ENCODE data around the gene SLC4A2.

SLC4A2 gene

GRCh38 chr7:151082141-151083070 is 23.0 kb downstream of the SLC4A2 start:
- no peak for DNase-seq

DNA sequence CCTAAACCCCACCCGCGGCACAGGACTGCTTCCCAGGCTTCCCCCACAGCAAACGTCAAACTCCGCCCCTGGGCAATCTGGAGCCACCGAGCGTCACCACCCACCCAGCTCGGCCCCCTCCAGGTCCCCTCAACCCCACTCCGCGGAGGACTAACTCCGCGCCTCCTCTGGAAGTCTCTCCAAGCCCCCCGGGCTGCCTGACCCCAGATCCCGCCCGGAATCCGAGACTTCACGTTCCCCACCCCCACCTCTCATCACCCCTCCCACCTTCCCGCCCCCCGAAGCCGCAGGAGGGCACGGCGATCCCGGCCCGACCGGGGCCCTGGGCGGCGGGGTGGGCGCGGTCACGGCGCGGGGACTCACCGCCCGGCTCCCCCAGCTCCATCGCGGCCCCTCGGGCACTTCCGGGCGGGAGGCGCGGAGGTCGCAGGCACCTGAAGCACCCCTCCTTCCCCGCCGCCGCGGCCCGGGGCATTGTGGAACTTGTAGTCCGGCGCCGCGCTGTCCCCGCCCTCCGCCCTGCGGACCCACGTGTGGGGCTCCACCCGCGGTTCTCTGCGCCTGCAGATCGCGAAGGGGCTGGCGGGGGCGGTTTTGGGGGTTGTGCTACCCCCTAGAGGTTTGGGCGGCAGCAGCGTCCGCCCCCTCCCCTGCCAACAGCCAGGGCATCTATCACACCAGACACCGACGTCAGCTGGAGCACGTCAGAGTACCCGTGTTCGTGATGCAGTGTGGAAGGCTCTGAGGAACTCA is 23.9 kb downstream of the SLC4A2 start, which contains the start of gene TMUB1:
Gene TMUB1 (minus strand): TSS at position 423 of the 753 bp plus-strand sequence. CDS start 930 bp downstream, outside the sequence.
- peak; percentile 88 for DNase-seq

GRCh38 chr7:151083824-151084160 is 24.4 kb downstream of the SLC4A2 start:
- no peak for DNase-seq

DNA sequence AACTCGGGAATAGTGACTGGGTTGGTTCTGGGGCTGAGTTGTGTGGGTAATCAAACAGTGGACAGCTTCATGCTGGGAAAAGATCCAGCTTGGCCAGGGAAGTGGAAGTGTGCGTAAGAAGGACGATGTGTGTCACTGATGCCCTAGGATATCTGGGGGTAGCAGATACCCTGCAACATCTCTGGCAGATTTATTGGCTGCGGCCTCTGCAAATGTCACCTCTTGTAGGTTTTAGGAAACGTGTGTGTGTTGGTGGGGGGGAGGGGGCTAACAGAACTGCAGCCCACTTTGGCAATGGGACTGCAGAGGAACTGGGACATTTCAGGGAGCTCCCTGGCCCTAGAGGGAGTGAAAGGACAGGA is 25.9 kb downstream of the SLC4A2 start:
- no peak for DNase-seq

GRCh38 chr7:151085691-151086620 is 26.6 kb downstream of the SLC4A2 start, which contains the start of gene AGAP3:
AGAP3 (plus strand) TSS chr7:151086475; CDS start chr7:151086742, 267 bp downstream.
- peak; percentile 63 for DNase-seq

GRCh38 chr7:151086802-151087244 is 27.4 kb downstream of the SLC4A2 start:
- peak; percentile 51 for DNase-seq

- peak; percentile 59 for DNase-seq
These were observed 28.0 kb downstream of the SLC4A2 start for GRCh38 chr7:151087245-151088018.

GRCh38 chr7:151088019-151088855 is 28.8 kb downstream of the SLC4A2 start:
- DNase-seq = no peak

- DNase-seq = no peak
These were observed 29.7 kb downstream of the SLC4A2 start for GRCh38 chr7:151088856-151089699.

GRCh38 chr7:151089893-151090730 is 30.7 kb downstream of the SLC4A2 start:
- no peak for DNase-seq

GRCh38 chr7:151091003-151091402 is 31.6 kb downstream of the SLC4A2 start:
- DNase-seq = no peak

GRCh38 chr7:151091431-151091830 is 32.0 kb downstream of the SLC4A2 start:
- peak; percentile 51 for DNase-seq

- no peak for DNase-seq
These were observed 32.6 kb downstream of the SLC4A2 start for GRCh38 chr7:151091988-151092387.

DNA sequence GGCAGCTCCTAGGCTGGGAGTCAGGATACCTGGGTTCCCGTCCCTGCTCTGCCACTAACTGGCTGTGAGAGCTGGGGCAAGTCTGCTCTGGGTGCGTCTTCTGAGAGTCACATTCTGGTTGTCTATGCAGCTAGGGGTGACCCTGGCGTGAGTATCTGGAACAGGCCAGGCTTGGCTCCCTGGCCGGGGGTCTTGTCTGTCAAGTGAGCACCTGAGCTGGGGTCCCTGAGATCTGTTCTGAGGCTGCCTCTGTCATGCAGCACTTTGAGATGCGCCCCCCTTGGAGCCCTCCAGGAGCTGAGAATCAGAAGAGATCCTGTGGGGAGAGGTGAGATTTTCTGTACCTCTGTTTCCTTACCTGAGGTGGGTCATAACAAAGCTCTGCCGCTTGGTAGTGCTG is 34.4 kb downstream of the SLC4A2 start:
- no peak for DNase-seq

DNA sequence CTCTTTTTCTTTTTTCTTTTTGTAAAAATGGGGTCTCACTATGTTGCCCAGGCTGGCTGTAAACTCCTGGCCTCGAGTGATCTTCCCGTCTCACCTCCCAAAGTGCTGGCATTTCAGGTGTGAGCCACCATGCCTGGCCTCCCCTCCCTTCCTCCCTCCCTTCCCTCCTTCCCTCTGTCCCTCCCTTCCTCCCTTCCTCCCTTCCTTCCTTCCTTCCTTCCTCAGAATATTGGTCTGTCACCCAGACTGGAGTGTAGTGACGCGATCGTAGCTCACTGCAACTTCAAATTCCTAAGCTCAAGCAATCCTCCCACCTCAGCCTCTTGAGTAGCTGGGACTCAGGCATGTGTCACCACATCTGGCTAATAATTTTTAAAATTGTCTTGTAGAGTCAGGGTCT is 35.3 kb downstream of the SLC4A2 start:
- DNase-seq = no peak

GRCh38 chr7:151095123-151095797 is 35.9 kb downstream of the SLC4A2 start:
- no peak for DNase-seq

DNA sequence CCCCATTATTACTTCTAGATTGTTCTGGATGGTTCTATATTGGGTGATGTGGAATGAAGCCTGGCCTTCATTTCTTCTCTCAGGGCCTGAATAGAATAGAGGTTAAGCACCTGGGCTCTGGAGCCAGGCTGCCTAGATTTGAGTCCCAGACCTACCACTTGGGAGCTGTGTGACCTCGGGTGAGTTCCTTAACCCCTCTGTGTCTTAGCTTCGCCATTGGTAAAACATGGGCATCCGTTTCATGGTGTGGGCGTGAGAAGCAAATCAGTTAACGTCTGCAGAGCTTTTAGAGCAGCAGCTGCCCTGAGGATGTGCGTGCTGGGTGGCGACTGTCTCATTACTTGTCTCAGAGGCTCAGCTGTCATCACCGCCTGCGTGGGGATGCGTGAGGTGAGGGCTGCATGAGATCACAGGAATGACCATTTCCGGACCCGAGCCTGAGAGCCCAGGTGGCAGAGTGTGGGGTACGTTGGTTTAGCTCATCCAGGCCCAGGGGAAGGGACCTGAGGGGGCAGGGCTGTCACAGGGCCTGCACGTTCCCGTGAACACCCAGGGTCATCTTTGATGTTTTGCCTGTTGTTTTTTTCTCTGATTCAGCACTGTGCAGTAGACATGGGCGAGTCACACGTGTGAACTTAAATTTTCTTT is 36.6 kb downstream of the SLC4A2 start:
- DNase-seq = no peak

Measured in stimulated activated CD8-positive, alpha-beta memory T cell treated with anti-CD3 and anti-CD28 coated beads, Interleukin-4, amount 100 ng/mL, for 48 hours (primary cell).